HG03280 (cell line): ENCODE data around the gene ARFIP2.

ENCODE experiments used
- ATAC-seq: cut with Tn5 transposase; IDR thresholded peaks from one replicate; pipeline ENCODE4 v1.9.1; 2021; ENCODE audit warnings: mild to moderate bottlenecking, moderate library complexity; ENCODE audit not compliant: unreplicated experiment

The ARFIP2 gene

DNA sequence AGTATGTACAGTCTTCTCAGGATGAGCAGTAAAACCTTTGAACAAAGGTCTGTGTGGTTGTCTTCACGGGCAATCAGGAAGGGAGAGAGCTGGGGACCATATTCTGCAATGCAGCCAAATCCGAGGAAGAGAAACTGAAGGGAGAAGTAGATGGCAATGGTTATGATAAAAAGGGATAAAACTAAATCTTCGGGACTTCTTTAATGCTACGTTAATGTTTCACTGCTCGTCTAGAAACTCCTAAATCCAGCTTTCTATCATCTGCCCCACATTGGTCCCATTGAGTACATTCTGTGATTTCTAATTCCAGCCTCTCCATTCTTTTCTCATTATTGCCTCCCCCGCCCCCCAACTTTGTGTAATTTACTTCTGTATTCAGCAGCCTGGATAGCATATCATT, 1.9 kb upstream of the ARFIP2 start:
- ATAC-seq, result no peak

DNA sequence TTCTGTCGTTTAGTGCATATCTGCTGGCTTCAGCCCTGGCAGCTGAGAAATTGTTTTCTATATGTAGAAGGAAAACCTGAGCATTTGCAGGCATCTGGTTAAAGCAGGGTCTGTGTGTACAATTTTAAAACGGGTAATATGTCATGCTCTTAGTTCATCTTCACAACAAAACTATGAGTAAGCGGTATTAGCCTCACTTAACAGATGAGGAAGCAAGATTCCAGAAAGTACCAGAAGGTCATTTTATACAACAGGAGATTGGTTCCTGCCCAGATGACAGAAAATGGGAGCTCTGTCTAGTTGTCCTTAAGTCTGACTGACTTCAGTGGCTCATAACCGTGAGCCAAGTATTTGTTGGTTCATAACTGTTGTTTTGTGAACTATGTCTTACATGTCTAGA, 1.3 kb upstream of the ARFIP2 start:
- no peak for ATAC-seq

GRCh38 chr11:6481924-6482275, 769 bp upstream of the ARFIP2 start:
- no peak for ATAC-seq

- ATAC-seq, result no peak
Observed at GRCh38 chr11:6480299-6480914, 724 bp downstream of the ARFIP2 start.

GRCh38 chr11:6476571-6476970, 4.6 kb downstream of the ARFIP2 start:
- no peak for ATAC-seq

GRCh38 chr11:6475936-6476335, 5.2 kb downstream of the ARFIP2 start:
- ATAC-seq, result no peak

- no peak for ATAC-seq
Observed at GRCh38 chr11:6474806-6475500, 6.2 kb downstream of the ARFIP2 start.

GRCh38 chr11:6474413-6474792, 6.7 kb downstream of the ARFIP2 start:
- ATAC-seq, result no peak

DNA sequence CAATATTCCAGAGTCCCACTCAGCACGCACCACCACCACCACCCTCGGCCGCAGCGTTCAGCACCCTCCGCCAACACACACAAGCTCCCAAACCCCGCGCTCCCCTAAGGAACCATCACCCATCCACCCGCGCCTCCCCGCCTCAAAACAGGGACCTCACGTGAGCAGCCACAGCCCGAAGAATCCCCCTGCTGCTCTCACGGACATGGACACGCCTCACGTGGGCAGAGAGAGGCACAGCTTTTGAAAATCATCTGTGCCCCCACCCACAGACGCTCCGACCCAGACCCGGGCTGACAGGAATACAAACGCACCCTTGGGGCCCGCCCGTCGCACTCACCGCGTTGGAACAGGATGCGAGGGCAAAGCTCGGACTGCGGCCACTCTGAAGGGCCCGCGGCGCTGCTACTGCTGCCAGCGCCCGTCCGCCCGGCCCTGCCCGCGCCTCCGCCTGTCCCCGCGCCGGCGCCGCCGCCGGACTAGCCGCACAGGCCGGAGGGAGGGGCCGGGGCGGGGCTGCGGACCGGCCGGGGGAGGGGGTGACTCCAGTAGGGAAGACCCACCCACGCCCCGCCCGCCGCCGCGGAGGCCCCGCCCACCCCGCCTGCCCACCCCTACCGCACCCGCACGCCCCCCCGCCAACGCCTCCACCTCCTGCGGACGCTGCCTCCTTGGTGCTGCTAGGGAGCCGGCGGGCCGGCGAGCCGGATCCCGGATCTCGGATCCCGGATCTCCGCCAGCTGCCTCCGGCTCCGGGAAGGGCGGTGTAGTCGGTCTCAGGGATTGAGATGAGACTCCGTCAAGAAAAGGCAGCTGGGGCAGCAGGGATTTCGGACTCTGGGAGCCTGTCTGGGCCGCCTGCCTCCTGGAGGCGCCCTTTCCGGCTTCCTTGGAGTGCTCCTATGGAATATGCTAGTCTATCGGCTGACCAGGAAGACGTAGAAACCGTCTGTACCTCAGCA, 7.4 kb downstream of the ARFIP2 start, which contains the start of gene TRIM3:
TRIM3 (minus strand) TSS at position 491 of the 962 bp plus-strand sequence. CDS start 8,246 bp downstream, outside the sequence.
- peak; percentile 63 for ATAC-seq

- no peak for ATAC-seq
Observed at GRCh38 chr11:6472934-6473333, 8.2 kb downstream of the ARFIP2 start.

- no peak for ATAC-seq
Observed at GRCh38 chr11:6469599-6469998, 11.5 kb downstream of the ARFIP2 start.

- peak; percentile 45 for ATAC-seq
Observed at GRCh38 chr11:6468712-6469495, 12.2 kb downstream of the ARFIP2 start.

GRCh38 chr11:6459099-6459450, 22.1 kb downstream of the ARFIP2 start:
- ATAC-seq, result no peak

DNA sequence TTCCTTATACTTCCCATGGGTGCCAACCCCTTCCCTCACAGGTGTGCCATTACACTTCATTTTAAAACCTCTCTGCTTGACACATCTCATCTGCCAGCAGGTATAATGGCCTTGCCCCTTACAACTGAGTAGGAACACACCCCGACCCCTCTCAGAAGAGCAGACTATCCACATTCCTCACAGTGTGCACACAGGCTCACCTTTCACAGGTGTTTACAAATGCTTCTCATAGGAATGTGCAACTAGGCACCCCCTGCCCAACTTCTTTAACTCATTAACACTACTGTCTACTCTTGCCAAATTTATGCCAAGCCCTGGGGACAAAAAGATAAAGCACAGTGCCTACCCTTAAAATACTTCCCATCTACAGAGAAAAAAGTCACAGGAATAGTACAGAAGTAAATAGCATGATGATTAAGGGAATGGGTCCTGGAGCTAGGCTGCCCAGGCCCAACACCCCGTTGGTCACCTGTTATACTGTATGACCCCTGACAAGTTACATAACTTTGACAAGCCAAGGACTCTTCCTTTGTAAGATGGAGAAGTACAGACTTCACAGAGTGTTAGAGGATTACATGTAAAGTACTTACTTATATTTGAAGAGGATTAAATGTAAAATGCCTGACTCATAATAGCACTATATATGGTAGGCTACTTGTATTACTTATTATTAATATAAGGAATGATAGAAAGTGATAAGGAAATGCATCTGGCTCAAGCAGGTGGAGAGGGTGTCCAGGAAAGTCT, 22.6 kb downstream of the ARFIP2 start:
- ATAC-seq, result no peak

GRCh38 chr11:6457581-6458320, 23.4 kb downstream of the ARFIP2 start:
- no peak for ATAC-seq

GRCh38 chr11:6456361-6457073, 24.6 kb downstream of the ARFIP2 start:
- no peak for ATAC-seq

GRCh38 chr11:6455070-6455469, 26.1 kb downstream of the ARFIP2 start:
- no peak for ATAC-seq

DNA sequence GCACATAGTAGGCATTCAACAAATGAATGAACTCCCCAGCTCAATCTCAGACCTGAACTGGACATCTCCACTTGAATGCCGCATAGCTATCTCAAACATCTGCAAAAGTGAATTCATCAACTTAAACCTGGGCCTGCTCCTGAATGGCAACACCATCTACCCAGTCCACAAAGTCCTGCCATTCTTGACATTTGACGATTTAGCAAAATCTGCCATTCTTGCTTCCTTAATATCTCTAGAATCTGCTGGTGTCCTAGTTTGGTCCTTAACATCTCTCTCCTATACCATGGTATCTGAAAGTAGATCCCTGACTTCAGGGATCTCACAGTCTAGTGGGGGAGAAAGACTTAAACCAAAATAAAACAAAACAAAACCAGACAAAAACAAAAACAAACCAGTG, 28.0 kb downstream of the ARFIP2 start:
- no peak for ATAC-seq

GRCh38 chr11:6452219-6452618, 28.9 kb downstream of the ARFIP2 start:
- no peak for ATAC-seq
